ENCODE measurements around the gene SRC.

Gene SRC

DNA sequence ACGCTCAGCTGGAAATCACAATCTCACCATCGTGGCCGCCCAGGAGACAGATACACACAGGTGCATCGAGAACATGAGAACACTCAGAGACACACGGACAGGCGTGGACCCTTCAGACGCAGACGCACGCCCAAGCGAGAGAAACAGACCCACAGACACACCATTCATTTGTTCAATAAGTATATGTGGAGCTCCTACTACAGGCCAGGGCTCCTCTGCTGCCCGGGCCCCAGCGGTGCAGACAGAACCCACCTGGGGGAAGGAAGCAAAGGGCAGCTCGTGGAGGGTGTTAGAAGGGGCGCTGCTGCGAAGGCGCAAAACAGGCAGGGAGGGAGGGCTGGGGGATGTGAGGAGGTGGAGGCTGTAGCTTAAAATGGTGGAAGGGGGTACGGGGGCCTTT, 39.2 kb downstream of the SRC start:
- DNase-seq = no peak

DNA sequence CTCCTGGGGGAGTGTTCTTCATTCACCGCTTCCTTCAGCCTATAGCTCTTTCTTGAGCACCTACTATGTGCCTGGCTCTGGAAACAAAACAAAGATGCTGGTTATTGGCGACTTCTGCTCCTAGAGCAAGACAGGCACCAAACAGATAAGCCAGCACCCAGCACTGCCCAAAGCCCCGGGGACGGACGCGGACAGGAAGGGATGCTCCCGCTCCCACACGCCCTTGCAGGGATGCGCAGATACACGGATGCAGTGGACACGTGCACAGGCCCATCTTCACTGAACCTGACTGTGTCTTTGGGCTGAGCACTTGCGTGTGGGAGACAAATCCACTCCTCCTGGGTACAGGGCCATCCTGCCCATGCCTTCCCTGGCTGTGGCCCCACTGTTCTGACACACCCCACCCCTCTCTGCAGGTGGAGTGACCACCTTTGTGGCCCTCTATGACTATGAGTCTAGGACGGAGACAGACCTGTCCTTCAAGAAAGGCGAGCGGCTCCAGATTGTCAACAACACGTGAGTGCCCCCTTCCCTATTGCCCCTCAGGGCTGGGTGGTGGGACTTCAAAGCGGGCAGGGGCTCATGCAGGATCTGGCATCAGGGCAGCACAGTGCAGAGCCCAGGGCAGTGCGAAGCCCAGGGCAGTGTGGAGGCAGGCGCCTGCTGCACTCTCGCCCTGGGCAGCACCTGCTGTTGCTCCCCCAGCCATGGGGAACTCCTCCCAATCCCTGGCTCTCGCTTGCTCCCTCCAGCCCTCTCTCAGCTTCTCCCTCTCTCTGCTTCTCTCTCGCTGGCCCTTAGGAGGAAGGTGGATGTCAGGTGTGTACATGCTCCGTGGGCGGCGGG, 39.9 kb downstream of the SRC start:
- DNase-seq = no peak

DNA sequence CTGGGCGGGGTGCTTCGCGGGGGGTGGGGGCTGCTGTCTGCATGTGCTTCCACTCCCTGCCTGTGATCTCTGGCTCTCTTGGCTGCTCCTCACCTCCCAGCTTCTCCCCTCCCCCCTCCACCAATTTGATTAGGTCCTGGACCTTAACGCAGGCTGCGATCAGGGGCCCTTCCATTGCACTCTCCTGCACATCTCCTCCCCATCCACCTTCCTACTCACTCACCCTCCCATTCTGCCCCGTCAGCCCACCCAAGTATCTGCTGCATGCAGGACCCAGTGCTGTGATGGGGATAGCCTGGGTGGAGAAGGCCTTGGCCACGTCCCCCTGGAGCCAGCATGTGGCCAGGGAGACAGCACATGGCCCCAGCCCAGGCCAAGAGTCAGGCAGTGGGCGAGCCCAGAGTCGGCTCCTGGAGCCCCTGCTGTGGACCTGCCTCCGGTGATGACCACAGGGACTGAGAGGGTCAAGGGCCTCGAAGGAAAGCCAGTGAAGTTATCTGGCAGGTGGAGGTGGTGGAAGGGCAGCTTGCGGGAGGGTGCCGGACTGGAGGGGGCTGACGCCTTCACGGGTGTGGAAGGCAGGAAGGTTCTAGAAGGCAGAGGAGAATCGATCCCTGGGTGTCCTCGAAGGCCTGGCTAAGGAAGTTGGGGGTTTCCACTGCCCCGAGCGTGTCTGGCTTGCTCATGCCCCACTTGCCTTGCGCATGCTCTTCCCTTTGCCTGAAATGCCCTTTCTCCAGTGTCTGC, 40.7 kb downstream of the SRC start:
- peak in 1 of 2 donors; percentile 33 for DNase-seq

DNA sequence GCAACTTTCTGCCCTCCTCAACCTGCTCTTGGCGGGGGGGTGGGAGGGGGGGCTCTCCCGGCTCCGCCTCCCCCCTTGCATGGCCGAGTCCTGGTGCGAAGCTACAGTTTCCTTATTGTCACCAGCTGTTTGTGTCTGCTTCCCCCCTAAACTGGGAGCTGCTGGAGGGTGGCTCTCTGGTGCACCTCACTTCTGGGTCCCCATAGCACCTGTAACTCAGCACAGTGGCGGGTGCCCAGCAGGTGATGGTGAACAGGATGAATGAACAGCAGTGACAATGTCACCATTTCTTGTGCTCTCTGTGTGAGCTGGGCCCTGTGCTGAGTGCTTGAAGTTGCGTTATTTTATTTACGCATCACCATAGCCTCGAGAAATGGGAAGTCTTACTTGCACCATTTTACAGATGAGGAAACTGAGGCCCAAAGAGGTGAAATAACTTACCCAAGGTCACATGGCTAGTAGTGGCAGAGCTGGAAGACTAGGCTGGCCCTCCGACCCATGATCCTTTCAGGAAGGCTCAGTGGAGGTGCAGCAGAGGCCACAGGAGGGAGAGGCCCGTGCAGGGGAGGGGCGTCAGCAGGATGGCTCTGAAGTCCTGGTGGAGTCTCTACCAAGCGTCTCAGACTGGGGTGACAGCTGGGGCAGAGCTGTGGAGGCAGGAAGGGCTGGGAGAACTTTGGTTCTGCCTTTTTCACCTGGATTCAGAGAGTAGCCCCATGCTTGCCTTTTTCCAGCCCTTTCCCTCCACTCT, 41.8 kb downstream of the SRC start:
- no peak for DNase-seq

DNA sequence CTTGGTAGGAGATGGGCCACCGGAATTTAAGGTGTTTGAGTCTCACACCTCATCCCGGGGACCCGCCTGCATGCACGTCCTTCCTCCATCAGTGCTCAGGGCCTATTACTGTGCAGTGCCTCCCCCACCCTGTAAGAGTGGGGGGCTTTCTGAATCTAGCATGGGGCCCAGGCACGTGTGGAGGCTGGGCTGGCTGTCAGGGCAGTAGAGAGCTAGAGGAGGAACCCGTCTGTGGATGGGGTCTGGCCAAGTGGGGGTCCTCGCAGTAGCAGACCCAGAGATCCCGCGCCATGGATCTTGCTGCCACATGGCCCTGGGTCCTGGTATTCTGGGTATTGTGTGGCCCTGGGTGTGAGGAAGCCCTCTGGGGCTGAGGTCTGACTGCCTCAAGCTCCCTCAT, 42.9 kb downstream of the SRC start:
- no peak for DNase-seq

DNA sequence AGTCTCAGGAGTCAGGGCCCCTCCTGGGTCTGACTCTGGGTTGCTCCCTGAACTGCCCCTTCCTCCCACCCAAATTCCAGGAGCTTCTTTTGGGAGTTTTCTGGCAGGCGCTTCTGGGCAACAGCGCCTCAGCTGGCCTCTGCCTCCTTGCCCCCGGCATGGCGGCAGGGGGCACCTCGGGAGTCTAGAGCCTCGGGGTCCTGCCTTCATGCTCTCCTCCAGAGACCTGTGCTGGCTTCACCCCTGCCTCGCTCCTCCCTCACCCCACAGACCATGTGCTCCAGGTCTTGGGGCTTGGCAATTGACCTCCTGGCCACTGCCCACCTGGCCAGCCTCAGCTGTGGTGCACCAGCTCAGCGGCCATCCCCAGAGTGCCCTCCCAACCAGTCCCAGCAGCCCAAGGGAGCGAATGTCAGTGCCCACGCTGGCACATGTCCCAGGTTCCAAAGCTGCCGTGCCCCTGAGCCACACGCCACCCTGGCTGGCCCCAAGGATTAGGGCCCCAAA, 43.4 kb downstream of the SRC start:
- no peak for DNase-seq

DNA sequence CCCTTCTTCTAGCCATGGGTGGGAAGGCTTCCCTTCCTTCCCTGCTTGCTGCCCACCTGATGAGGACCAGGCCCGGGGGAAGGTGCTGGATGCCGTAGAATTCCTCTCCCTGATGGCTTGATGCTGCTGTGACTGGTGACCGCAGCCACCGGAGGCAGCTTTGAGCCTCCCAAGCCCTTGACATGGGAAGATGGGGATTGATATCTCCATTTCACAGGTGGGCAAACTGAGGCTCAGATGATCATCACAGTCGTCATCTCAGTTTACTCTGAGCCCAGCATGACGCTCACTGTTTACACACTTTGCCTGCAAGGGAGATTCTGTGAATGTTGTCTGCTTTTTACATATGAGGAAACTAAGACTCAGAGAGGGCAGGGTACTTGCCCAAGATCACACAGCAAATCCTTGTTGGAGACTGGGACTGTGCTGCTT, 43.9 kb downstream of the SRC start:
- no peak for DNase-seq

DNA sequence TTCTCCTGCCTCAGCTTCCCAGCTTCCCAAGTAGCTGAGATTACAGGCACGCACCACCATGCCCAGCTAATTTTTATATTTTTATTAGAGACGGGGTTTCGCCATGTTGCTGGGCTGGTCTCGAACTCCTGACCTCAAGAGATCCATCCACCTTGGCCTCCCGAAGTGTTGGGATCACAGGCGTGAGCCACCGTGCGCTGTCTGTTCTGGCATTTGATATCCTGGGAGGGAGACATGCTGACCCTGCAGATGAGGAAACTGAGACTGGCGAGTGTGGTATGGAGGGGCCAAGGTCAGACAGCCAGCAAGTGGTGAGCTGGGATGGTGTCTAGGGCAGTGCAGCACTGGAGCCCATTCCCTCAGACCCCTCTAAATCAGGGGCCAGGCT, 44.6 kb downstream of the SRC start:
- DNase-seq = no peak

DNA sequence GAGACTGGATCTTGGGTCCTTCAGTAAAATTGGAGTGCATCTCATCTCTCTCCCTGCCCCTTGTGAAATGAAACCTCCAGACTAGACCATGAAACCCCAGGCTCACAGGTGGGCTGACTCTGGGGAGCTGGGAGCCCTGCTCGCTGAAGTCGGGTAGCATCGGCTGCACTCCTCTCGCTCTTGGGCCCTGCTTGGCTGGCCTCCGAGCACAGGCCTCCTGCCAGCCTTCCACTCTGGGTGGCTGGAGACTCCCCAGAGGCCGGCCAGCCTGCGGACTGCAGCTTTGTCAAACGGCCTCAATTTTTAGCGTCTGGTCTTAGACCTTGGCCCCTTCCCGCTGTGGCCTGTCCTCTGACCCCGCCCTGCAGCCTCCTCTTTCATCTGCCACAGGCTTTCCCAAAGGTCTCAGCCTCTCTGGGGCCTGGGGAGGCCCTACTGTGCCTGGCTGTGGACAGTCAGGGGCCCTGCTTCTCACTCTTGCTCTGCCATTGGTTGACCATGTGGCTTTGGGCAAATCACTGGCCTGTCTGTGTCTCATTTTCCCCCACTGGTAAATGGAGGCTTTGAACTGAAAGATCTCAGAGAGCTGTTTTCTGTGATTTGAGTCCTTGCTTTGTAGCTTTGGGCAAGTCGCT, 45.1 kb downstream of the SRC start:
- DNase-seq = no peak

DNA sequence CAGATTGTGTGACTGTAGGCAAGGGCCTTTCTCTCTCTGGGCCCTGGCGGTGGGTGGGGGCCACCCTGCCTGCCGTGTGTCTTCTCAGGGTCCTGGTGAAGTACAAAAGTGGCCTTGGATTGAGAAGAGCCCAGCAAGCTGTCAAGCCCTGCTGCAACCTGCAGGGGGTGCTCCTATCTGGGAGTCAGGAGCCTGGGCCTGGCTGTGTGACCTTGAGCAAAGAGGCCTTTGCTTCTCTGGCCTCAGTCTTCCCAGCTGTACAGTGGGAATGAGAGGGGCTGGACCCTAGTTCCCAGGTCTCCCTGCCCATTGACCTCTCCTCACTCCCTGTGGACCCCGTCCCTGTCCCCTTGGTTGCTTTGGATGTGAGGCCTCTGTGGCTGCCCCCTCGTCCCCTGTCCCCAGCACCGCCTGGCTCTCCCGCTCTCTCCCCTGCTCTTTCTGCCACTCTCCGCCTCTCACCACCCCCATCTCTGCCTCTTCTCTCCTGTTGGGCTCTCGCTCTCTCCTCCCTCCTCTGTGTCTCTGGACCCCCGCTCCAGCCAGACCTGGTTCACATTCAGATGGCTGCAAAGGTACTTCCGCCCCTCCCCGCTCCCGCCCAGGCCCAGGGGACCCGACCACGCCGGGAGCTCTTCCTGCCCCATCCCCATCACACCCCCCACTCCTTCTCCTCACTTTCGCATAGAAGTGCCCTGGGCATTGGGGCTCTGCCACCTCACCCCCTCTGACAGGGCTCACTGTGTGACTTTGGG, 46.7 kb downstream of the SRC start:
- DNase-seq = peak; percentile 29 to 30

DNA sequence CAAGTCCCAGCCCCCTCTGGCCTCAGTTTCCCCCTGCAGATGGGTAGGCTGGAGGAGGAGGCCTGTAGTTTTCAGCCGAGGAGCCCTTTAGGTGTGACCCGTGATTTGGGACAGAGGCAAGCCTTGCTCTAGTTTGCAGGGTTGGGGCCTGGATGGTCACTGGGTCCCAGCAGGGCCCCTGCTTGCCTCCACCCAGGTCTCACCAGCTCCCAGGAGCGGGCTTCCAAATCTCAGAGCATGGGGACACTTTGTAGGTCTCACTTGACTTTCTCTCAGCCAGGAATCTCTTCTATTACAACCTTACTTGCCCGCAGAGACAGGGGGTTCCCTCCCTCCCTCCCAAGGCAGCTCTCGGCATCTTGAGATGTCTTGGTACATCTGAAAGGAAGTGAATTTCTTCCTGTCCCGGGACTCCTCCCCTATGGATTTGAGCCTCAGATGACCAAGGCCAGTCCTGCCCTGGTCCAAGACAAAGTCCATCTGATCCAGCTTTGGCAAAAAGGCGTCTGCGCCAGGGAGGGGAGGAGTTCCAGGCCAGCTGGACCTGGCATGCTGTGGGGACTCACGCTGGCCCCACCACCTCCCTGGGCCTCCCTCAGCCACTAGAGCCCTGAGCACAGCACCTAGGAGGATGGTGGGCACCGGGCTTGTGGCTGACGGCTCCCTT, 47.4 kb downstream of the SRC start:
- no peak for DNase-seq

DNA sequence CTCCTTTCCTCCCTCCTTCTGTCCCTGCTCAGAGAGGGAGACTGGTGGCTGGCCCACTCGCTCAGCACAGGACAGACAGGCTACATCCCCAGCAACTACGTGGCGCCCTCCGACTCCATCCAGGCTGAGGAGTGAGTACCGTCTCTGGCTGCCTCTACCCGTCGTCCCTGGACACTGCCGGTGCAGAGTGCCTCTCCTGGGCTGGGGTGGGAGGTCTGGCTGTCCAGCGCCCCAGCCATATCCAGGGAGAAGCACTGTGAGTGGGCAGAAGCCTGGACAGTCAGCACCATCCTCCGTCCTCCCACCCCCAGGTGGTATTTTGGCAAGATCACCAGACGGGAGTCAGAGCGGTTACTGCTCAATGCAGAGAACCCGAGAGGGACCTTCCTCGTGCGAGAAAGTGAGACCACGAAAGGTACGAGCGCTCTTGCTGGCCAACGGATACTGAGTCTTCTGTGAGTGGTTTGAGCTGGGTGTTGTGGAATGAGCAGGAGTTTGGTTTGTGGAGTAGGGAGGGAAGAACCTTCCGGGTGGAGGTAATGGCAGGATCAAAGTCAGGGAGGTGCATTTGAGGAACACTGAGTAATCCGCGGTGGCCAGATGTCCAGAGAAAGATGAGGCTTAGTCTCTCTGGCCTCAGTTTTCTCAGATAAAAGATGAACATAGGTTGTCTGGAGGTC, 48.1 kb downstream of the SRC start:
- DNase-seq = no peak

DNA sequence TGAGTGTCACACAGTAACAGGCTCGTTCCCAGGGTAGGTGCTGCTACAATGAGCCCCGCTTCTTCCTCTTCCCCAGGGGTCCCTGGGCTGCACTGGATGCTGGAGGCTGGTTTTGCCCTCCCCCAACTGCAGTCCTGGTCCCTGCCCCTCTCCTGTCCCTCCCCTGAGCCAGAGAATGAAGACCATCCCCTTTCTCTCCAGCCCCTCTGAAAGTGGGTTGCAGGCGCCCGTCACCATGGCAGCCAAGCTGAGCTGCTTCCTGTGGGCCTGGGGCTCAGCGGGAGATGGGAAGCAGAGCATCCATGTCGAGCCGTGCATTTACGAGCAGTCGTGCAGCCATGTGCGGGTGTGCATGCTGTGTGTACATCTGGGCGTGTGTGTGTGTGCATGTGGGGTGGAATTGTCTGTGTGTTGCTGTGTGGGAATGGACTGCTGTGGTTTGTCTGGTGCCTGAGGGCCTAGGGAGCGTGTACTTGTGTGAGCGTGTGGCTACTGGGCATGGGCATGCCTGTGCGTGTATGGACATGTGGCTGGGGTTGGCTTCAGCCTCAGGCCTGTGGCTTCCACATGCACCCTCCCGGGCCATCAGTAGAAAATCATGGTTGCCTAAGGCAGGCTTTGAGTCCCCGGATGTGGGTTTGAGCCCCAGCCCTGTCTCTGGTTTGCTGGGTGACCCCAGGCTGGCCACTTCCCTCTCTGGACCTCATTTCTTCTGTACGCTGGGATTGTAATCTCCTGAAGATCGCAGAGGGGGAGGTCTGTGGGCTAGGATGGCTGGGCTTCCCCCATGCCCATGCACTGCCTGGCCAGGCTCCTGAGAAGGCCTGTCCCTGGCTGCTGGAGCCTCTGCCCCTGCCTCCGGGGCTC, 48.8 kb downstream of the SRC start:
- no peak for DNase-seq

DNA sequence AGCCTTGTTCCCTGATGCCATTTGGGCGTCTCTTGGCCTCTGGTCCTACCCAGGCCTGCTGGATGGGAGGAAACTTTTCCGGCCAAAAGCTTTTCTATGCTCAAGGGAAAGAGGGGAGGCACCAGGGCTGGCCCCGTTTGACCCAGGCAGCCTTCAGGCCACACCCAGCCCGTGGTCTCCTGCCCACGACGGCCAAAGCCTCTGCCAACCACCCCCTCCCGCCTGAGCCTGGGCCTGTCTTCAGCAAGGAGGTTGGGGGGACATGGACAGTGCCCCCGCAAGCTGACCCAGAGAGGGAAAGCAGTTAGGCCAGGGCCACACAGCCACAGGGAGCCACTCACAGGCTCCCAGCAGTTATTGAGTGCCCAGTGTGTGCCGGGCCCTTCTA, 49.5 kb downstream of the SRC start:
- no peak for DNase-seq

DNA sequence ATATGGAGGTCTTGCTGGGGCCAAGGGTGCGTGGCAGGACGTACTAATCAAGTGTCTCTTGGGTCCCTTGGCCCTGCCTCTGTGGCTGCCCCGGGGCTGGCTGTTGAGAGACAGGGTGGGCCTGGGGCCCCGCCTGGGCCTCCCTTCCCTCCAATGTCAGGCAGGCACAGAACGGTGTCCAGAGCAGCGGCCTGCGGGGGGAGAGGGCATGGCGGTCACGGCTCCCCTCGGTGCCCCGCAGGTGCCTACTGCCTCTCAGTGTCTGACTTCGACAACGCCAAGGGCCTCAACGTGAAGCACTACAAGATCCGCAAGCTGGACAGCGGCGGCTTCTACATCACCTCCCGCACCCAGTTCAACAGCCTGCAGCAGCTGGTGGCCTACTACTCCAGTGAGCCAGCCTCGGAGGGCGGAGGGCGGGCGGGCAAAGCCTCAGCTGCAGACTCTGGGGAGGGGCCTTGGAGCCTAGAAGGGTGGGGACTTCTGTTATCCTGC, 50.0 kb downstream of the SRC start:
- DNase-seq = no peak

DNA sequence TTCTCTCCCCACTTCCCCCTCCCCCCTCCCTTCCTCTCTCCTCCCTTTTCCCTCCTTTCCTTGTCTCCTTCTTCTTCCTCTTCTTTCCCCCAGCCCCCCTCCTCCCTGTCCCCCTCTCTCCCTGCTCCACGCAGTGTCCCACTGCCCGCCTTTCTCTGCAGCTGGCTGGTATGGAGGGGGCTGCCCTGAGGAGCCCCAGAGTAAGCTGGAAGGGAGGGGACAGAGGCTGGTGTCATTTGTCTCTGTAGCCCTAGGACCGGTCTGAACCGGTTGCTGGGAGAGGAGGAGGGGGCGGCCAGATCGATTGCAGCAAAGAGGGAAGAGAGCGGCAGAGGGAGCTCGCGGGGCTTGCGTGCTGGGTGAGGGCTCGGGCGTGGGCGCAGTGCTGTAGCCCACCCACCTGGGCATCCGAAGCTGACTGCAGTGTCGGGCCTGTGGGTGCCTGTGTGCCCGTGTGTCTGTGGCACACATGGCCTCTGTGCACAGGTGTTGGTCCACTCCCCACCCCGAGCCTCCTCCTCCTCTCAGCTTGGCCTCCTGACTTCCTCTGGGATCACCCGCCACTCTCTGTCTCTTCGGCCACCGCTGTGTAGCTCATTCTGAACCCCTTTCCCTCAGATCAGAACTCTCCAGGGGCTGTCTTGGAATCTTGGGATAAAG, 50.6 kb downstream of the SRC start:
- DNase-seq = no peak

DNA sequence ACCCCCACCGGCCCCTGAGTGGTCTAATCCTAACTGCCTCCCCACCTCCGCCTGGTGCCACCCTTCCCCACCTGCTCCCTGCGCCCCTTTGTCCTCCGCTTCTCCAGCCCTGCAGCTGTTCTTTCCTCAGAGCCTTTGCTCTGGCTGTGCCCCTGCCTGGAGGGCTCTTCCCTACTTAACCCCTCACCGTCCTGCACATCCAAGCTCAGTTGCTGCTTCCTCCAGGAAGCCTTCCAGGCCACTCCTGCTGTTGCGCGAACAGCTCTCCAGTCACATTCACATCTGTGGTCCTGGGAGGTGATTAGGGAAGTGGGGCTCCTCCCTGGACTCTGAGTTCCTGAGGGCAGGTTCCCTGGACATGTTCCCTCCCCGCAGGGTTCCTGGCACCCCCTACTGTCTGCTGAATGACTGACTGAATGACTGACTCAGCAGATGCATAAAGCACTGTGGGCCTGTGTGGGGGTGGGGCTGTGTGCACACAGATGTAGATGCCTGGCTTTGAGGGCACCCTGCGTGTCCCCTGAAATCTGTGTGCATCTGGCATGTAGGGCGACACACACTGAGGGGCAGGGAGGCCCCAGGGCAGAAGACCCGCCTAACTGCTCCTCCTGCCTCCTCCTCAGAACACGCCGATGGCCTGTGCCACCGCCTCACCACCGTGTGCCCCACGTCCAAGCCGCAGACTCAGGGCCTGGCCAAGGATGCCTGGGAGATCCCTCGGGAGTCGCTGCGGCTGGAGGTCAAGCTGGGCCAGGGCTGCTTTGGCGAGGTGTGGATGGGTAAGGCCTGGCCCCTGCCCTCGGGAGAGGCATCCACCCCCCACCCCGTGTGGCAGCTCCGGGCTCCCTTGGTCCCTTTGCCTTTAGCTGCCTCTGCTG, 51.4 kb downstream of the SRC start:
- DNase-seq = no peak

All from inflammatory macrophage (primary cell).